ENCODE results near the gene CXCR3.
"Not testable (repeated sequence)": the region's sequence is repeated elsewhere in the genome, so short reads cannot be mapped to it uniquely, and the experiment has no call there.

CXCR3 gene

DNA sequence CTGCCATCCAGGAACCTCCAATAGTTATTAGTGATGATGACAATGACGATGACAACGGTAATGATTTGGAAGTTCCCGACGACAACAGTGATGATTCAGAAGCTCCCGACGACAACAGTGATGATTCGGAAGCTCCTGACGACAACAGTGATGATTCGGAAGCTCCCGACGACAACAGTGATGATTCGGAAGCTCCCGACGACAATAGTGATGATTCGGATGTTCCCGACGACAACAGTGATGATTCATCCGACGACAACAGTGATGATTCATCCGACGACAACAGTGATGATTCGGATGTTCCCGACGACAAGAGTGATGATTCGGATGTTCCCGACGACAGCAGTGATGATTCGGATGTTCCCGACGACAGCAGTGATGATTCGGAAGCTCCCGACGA lies 14.7 kb downstream of the CXCR3 start:
- Histone ChIP-seq H3K9ac (ENCODE audit: low read length) (no peak overlapping the region), H2AFZ (ENCODE audit: low read depth, low read length) (no peak overlapping the region), H3K36me3 (replicated peaks; ENCODE audit: low read depth, low read length) (peaks cover 28% of the 10 kb centered on the region), H3K4me2 (ENCODE audit: low read length) (no peak overlapping the region), H3K9me3 (ENCODE audit: insufficient read depth, low read length) (no peaks in the 10 kb centered on the region), H3K4me1 (ENCODE audit: low read length) (peaks cover 19% of the 10 kb centered on the region), H3K4me3 (ENCODE audit: low read length) (no peak overlapping the region), H3K79me2 (ENCODE audit: low read length) (no peaks in the 10 kb centered on the region), H3K27ac (ENCODE audit: low read length) (no peak overlapping the region), H4K20me1 (ENCODE audit: insufficient read depth, low read length) (no peaks in the 10 kb centered on the region), H3K27me3 (ENCODE audit: low read depth, low read length) (no peaks in the 10 kb centered on the region)
- TF ChIP-seq, protein P1, sequence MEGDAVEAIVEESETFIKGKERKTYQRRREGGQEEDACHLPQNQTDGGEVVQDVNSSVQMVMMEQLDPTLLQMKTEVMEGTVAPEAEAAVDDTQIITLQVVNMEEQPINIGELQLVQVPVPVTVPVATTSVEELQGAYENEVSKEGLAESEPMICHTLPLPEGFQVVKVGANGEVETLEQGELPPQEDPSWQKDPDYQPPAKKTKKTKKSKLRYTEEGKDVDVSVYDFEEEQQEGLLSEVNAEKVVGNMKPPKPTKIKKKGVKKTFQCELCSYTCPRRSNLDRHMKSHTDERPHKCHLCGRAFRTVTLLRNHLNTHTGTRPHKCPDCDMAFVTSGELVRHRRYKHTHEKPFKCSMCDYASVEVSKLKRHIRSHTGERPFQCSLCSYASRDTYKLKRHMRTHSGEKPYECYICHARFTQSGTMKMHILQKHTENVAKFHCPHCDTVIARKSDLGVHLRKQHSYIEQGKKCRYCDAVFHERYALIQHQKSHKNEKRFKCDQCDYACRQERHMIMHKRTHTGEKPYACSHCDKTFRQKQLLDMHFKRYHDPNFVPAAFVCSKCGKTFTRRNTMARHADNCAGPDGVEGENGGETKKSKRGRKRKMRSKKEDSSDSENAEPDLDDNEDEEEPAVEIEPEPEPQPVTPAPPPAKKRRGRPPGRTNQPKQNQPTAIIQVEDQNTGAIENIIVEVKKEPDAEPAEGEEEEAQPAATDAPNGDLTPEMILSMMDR (IDR thresholded peaks at IDR 0.05; ENCODE audit: low read depth, low read length), result no peak
- TF ChIP-seq EZH2phosphoT487 (IDR thresholded peaks at IDR 0.05; ENCODE audit: low read depth), result no peak

DNA sequence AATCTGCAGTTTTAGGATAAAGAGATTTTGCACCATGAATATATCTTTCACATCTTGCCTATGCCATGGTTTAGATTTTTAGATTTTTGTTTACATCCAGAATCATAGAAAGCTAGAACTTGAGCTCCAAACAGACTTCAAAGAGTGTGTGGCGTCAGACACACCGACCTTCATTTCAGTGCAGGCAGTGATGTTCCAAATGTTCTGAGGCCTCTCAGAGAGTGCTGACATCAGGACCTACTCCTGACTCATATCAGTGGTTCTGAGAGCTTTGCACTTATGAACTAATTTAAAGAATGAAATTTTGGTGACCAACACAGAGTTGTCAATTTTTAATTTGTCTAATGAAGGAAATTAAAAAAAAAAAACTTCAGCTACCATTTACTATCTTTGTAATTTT lies 18.3 kb downstream of the CXCR3 start:
- Histone ChIP-seq H3K36me3 (replicated peaks; ENCODE audit: low read depth, low read length) (peaks cover 22% of the 10 kb centered on the region), H4K20me1 (ENCODE audit: insufficient read depth, low read length) (no peaks in the 10 kb centered on the region), H2AFZ (ENCODE audit: low read depth, low read length) (no peak overlapping the region), H3K4me3 (ENCODE audit: low read length) (no peak overlapping the region), H3K4me2 (ENCODE audit: low read length) (no peak overlapping the region), H3K79me2 (ENCODE audit: low read length) (no peaks in the 10 kb centered on the region), H3K9ac (ENCODE audit: low read length) (no peak overlapping the region), H3K27ac (ENCODE audit: low read length) (no peak overlapping the region), H3K27me3 (ENCODE audit: low read depth, low read length) (no peaks in the 10 kb centered on the region), H3K4me1 (ENCODE audit: low read length) (no peaks in the 10 kb centered on the region), H3K9me3 (ENCODE audit: insufficient read depth, low read length) (no peaks in the 10 kb centered on the region)
- TF ChIP-seq EZH2phosphoT487 (IDR thresholded peaks at IDR 0.05; ENCODE audit: low read depth), result no peak
- TF ChIP-seq, protein P1 (IDR thresholded peaks at IDR 0.05; ENCODE audit: low read depth, low read length), result no peak

- not testable (repeated sequence) for H3K27ac ChIP-seq (ENCODE audit: low read length); H3K27me3 ChIP-seq (ENCODE audit: low read depth, low read length); H3K79me2 ChIP-seq (ENCODE audit: low read length); H2AFZ ChIP-seq (ENCODE audit: low read depth, low read length); H3K9ac ChIP-seq (ENCODE audit: low read length); H4K20me1 ChIP-seq (ENCODE audit: insufficient read depth, low read length); H3K9me3 ChIP-seq (ENCODE audit: insufficient read depth, low read length); H3K4me1 ChIP-seq (ENCODE audit: low read length); H3K4me3 ChIP-seq (ENCODE audit: low read length); H3K4me2 ChIP-seq (ENCODE audit: low read length)
- peaks cover 13% of the 10 kb centered on the region for H3K36me3 ChIP-seq (replicated peaks; ENCODE audit: low read depth, low read length)
Measured at GRCh38 chrX:71593210-71593609, 25.1 kb downstream of the CXCR3 start.

DNA sequence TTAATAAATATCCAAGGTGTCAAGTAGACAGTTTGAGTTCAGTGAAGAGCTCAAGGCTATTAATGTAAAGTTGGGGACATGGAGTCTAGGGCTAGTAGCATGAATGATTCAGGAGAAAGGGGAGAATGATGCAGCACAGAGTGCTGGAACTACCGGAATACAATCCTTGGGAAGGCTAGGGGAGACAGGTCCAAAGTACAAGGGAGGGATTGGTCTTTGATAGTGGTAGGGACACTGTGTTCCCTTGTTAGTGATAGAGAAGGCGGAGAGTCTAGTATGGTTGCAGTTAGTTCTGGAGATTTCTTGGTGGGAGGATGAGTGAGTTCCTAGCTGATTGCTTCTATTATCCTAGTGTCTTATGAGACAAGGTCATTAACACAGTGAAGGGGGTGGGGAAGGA lies 31.4 kb downstream of the CXCR3 start:
- Histone ChIP-seq H4K20me1 (ENCODE audit: insufficient read depth, low read length) (no peaks in the 10 kb centered on the region), H3K36me3 (replicated peaks; ENCODE audit: low read depth, low read length) (peaks cover 5% of the 10 kb centered on the region), H3K9ac (ENCODE audit: low read length) (no peak overlapping the region), H3K27me3 (ENCODE audit: low read depth, low read length) (no peaks in the 10 kb centered on the region), H3K4me3 (ENCODE audit: low read length) (no peak overlapping the region), H3K9me3 (ENCODE audit: insufficient read depth, low read length) (no peaks in the 10 kb centered on the region), H2AFZ (ENCODE audit: low read depth, low read length) (no peak overlapping the region), H3K4me1 (ENCODE audit: low read length) (no peaks in the 10 kb centered on the region), H3K27ac (ENCODE audit: low read length) (no peak overlapping the region), H3K79me2 (ENCODE audit: low read length) (no peaks in the 10 kb centered on the region), H3K4me2 (ENCODE audit: low read length) (no peak overlapping the region)
- TF ChIP-seq, protein P1 (IDR thresholded peaks at IDR 0.05; ENCODE audit: low read depth, low read length), result no peak
- TF ChIP-seq EZH2phosphoT487 (IDR thresholded peaks at IDR 0.05; ENCODE audit: low read depth), result no peak

DNA sequence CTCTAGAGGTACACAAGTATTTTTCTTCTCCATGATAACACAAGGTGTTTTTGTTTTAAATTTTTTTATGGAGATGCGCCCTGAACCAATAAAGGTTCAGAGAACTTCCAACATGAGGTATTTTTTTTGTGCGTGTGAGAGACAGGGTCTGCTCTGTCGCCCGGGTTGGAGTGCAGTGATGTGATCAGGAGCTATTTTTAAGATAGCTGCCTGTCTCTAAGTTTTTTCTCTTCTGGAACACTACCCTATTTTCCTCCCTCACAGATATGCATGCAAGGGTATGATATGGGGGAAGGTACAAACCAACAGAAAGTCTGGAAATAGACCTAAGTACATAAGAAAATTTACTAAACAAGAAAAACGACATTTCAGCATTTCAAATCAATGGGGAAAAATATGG lies 37.1 kb downstream of the CXCR3 start:
- Histone ChIP-seq H3K9ac (ENCODE audit: low read length) (no peak overlapping the region), H3K79me2 (ENCODE audit: low read length) (peaks cover 7% of the 10 kb centered on the region; the same call in 1 of the 2 replicates), H3K4me1 (ENCODE audit: low read length) (no peaks in the 10 kb centered on the region), H3K27ac (ENCODE audit: low read length) (no peak overlapping the region), H2AFZ (ENCODE audit: low read depth, low read length) (no peak overlapping the region), H3K36me3 (replicated peaks; ENCODE audit: low read depth, low read length) (peaks cover 14% of the 10 kb centered on the region), H3K4me2 (ENCODE audit: low read length) (no peak overlapping the region), H3K27me3 (ENCODE audit: low read depth, low read length) (no peaks in the 10 kb centered on the region), H4K20me1 (ENCODE audit: insufficient read depth, low read length) (no peaks in the 10 kb centered on the region), H3K4me3 (ENCODE audit: low read length) (no peak overlapping the region), H3K9me3 (ENCODE audit: insufficient read depth, low read length) (no peaks in the 10 kb centered on the region)
- TF ChIP-seq, protein P1 (IDR thresholded peaks at IDR 0.05; ENCODE audit: low read depth, low read length), result no peak
- TF ChIP-seq EZH2phosphoT487 (IDR thresholded peaks at IDR 0.05; ENCODE audit: low read depth), result no peak

All from OCI-LY3 (cell line).